ENCODE results near the gene MYH16. TPM values are rescaled to one million over a fixed set of nuclear protein-coding genes. Genes with fewer than 3 reads are reported as not detected.

The MYH16 gene
- total and polyA plus RNA-seq, 2 experiments from 2014 or later, result not detected

DNA sequence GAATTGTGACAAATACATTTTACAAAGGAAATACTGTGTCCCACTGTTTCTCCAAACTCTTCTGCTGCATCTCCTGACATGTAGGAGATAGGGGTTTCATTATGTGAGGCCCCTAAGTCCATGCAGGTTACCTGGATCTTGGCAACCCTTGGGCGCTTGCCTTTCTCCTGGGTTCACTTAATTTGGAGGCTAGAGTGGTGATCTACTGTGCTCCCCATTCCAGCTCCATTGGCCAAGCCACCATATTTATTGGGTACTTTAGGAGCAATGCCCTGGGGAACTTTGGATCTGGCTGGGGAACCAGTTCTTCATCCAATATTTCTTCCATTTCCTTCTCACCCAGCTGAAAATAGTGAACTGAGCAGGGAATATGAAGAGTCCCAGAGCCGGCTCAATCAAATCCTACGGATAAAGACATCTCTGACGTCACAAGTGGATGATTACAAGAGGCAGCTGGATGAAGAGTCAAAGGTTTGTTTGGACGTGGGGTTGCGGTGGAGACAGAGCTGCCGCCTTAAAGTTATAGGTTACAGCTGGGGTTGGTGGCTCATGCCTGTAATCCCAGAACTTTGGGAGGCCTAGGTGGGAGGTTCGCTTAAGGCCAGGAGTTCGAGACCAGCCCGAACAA is 18.5 kb downstream of the MYH16 start:
- no peak for DNase-seq
- Histone ChIP-seq H3K36me3 (ENCODE audit: low read depth) (no peaks in the 10 kb centered on the region), H3K9me2 (ENCODE audit: insufficient read depth) (no peaks in the 10 kb centered on the region), H3K4me1 (ENCODE audit: insufficient read depth) (no peaks in the 10 kb centered on the region), H3K4me3 (no peak overlapping the region), H3F3A (ENCODE audit: insufficient read depth) (no peaks in the 10 kb centered on the region), H4K20me1 (ENCODE audit: insufficient read depth) (no peaks in the 10 kb centered on the region), H3K9ac (no peak overlapping the region), H3K27ac (no peak overlapping the region), H3K9me3 (ENCODE audit: low read depth) (no peaks in the 10 kb centered on the region), H3K4me2 (ENCODE audit: unreplicated experiment) (no peak overlapping the region), H3K27me3 (replicated peaks; ENCODE audit: insufficient read depth) (no peaks in the 10 kb centered on the region), H2AFZ (no peak overlapping the region), H3K79me2 (ENCODE audit: insufficient read depth) (no peaks in the 10 kb centered on the region)
- 86 to 87% methylated on average over 10 of the region's 10 CpGs for WGBS, 2 experiments (ENCODE audit: low coverage in 1 of 2, low lambda C conversion rate in 2 of 2, missing lambda C conversion rate in 2 of 2)
- TF ChIP-seq EZH2 (IDR thresholded peaks at IDR 0.05; ENCODE audit: insufficient read depth, poor library complexity, severe bottlenecking) (no peak), EZH2phosphoT487 (IDR thresholded peaks at IDR 0.05; ENCODE audit: insufficient read depth, low read depth) (no peak)
- in situ Hi-C loops (cut with MboI), result no loop called here

DNA sequence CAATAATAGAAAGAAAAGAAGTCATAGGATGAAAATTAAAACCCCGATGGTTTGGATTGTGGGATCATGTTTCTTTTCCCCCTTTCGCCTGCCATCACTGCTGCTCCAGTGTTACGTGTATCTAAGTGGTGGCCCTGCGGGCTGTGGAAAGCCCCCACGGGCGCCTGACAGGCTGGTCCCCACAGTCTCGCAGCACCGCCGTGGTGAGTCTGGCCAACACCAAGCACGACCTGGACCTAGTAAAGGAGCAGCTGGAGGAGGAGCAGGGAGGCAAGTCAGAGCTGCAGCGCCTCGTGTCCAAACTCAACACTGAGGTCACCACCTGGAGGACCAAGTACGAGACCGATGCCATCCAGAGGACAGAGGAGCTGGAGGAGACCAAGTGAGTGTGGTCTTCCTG is 19.5 kb downstream of the MYH16 start:
- in situ Hi-C loops (cut with MboI), result no loop called here
- no peaks in the 10 kb centered on the region for H4K20me1 ChIP-seq (ENCODE audit: insufficient read depth)
- no peak for TF ChIP-seq EZH2 (IDR thresholded peaks at IDR 0.05; ENCODE audit: insufficient read depth, poor library complexity, severe bottlenecking)
- no peak for TF ChIP-seq EZH2phosphoT487 (IDR thresholded peaks at IDR 0.05; ENCODE audit: insufficient read depth, low read depth)
- no peaks in the 10 kb centered on the region for H3K79me2 ChIP-seq (ENCODE audit: insufficient read depth)
- DNase-seq, result no peak
- no peak overlapping the region for H3K4me3 ChIP-seq
- no peaks in the 10 kb centered on the region for H3K36me3 ChIP-seq (ENCODE audit: low read depth)
- no peak overlapping the region for H3K4me2 ChIP-seq (ENCODE audit: unreplicated experiment)
- no peaks in the 10 kb centered on the region for H3F3A ChIP-seq (ENCODE audit: insufficient read depth)
- H3K4me1 ChIP-seq (ENCODE audit: insufficient read depth), result no peaks in the 10 kb centered on the region
- H3K27ac ChIP-seq, result no peak overlapping the region
- H3K27me3 ChIP-seq (replicated peaks; ENCODE audit: insufficient read depth), result no peaks in the 10 kb centered on the region
- H2AFZ ChIP-seq, result no peak overlapping the region
- no peak overlapping the region for H3K9ac ChIP-seq
- WGBS, 2 experiments (ENCODE audit: low coverage in 1 of 2, low lambda C conversion rate in 2 of 2, missing lambda C conversion rate in 2 of 2), result 84 to 87% methylated on average over 14 of the region's 14 CpGs
- no peaks in the 10 kb centered on the region for H3K9me3 ChIP-seq (ENCODE audit: low read depth)
- no peaks in the 10 kb centered on the region for H3K9me2 ChIP-seq (ENCODE audit: insufficient read depth)

DNA sequence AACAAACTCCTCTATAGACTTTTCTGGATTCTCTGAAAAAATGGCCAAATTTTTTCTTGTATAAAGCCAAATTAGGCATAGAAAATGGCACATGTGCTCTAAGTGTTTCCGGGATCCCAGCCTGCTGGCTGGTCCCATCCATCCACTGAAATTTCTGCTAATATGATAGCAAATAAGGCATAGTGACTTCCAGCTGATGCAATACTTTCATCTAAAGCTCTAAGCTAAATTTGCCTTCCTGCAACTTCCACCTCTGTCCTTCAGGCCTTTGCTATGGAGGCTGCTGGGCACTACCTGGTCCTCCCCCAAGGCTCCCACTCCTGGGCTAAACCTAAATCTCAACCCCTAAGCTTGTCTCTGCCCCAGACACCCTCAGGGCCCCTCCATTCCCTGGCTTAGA is 20.5 kb downstream of the MYH16 start:
- Histone ChIP-seq H3F3A (ENCODE audit: insufficient read depth) (no peaks in the 10 kb centered on the region), H3K4me2 (ENCODE audit: unreplicated experiment) (no peak overlapping the region), H3K4me3 (no peak overlapping the region), H2AFZ (no peak overlapping the region), H3K36me3 (ENCODE audit: low read depth) (no peaks in the 10 kb centered on the region), H3K9me2 (ENCODE audit: insufficient read depth) (no peaks in the 10 kb centered on the region), H3K27me3 (replicated peaks; ENCODE audit: insufficient read depth) (no peaks in the 10 kb centered on the region), H3K9me3 (ENCODE audit: low read depth) (no peaks in the 10 kb centered on the region), H3K4me1 (ENCODE audit: insufficient read depth) (no peaks in the 10 kb centered on the region), H4K20me1 (ENCODE audit: insufficient read depth) (no peaks in the 10 kb centered on the region), H3K79me2 (ENCODE audit: insufficient read depth) (no peaks in the 10 kb centered on the region), H3K9ac (no peak overlapping the region), H3K27ac (no peak overlapping the region)
- WGBS, 2 experiments (ENCODE audit: low coverage in 1 of 2, low lambda C conversion rate in 2 of 2, missing lambda C conversion rate in 2 of 2), result 95 to 97% methylated on average over 1 of the region's 1 CpG
- DNase-seq, result no peak
- in situ Hi-C loops (cut with MboI), result no loop called here
- TF ChIP-seq EZH2 (IDR thresholded peaks at IDR 0.05; ENCODE audit: insufficient read depth, poor library complexity, severe bottlenecking) (no peak), EZH2phosphoT487 (IDR thresholded peaks at IDR 0.05; ENCODE audit: insufficient read depth, low read depth) (no peak)

DNA sequence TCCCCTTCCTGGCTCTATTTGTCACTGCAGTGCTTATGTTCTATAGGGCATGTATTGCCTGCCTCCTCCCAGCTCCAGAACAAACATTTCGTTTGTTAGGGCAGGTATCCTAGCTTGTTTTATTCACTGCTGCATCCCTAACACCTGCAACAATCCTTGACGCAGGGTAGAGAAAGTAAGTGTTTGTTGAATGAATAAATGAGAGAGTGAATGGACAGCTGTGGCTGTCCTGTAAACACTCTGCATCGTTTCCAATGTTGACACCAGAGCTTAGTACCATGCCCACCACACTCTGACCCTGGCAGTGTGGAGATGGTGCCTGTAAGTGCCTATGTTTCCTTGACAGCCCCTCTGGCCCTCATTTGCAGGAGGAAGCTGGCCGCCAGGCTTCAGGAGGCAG is 21.0 kb downstream of the MYH16 start:
- no peak overlapping the region for H2AFZ ChIP-seq
- no peaks in the 10 kb centered on the region for H3K79me2 ChIP-seq (ENCODE audit: insufficient read depth)
- in situ Hi-C loops (cut with MboI), result no loop called here
- H3K9me3 ChIP-seq (ENCODE audit: low read depth), result no peaks in the 10 kb centered on the region
- H3K9me2 ChIP-seq (ENCODE audit: insufficient read depth), result no peaks in the 10 kb centered on the region
- no peaks in the 10 kb centered on the region for H3K36me3 ChIP-seq (ENCODE audit: low read depth)
- TF ChIP-seq EZH2 (IDR thresholded peaks at IDR 0.05; ENCODE audit: insufficient read depth, poor library complexity, severe bottlenecking) (no peak), EZH2phosphoT487 (IDR thresholded peaks at IDR 0.05; ENCODE audit: insufficient read depth, low read depth) (no peak)
- no peak overlapping the region for H3K4me2 ChIP-seq (ENCODE audit: unreplicated experiment)
- H3K9ac ChIP-seq, result no peak overlapping the region
- H3K4me3 ChIP-seq, result no peak overlapping the region
- H4K20me1 ChIP-seq (ENCODE audit: insufficient read depth), result no peaks in the 10 kb centered on the region
- no peaks in the 10 kb centered on the region for H3F3A ChIP-seq (ENCODE audit: insufficient read depth)
- 80 to 85% methylated on average over 4 of the region's 4 CpGs for WGBS, 2 experiments (ENCODE audit: low coverage in 1 of 2, low lambda C conversion rate in 2 of 2, missing lambda C conversion rate in 2 of 2)
- no peaks in the 10 kb centered on the region for H3K27me3 ChIP-seq (replicated peaks; ENCODE audit: insufficient read depth)
- H3K4me1 ChIP-seq (ENCODE audit: insufficient read depth), result no peaks in the 10 kb centered on the region
- no peak for DNase-seq
- no peak overlapping the region for H3K27ac ChIP-seq

DNA sequence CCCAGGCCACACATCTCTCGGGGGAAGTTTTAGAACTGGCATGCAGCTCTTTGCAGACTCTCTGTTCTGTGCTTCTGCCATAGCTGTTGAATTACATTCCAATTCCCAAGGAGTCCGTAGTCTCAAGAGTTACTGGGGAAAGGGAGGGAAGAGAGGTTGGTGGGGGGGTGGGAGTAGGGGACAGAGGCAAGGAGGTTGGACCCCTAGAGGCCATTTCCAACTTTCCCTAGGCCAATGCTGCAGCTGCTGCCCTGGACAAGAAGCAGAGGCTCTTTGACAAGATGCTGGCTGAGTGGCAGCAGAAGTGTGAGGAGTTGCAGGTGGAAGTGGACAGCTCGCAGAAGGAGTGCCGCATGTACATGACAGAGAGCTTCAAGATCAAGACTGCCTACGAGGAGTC is 23.8 kb downstream of the MYH16 start:
- in situ Hi-C loops (cut with MboI), result no loop called here
- no peaks in the 10 kb centered on the region for H4K20me1 ChIP-seq (ENCODE audit: insufficient read depth)
- H3K36me3 ChIP-seq (ENCODE audit: low read depth), result no peaks in the 10 kb centered on the region
- H3K4me3 ChIP-seq, result no peak overlapping the region
- H3K27me3 ChIP-seq (replicated peaks; ENCODE audit: insufficient read depth), result no peaks in the 10 kb centered on the region
- no peak overlapping the region for H3K27ac ChIP-seq
- no peak for TF ChIP-seq EZH2 (IDR thresholded peaks at IDR 0.05; ENCODE audit: insufficient read depth, poor library complexity, severe bottlenecking)
- no peak for TF ChIP-seq EZH2phosphoT487 (IDR thresholded peaks at IDR 0.05; ENCODE audit: insufficient read depth, low read depth)
- no peaks in the 10 kb centered on the region for H3K9me3 ChIP-seq (ENCODE audit: low read depth)
- no peaks in the 10 kb centered on the region for H3K79me2 ChIP-seq (ENCODE audit: insufficient read depth)
- WGBS, 2 experiments (ENCODE audit: low coverage in 1 of 2, low lambda C conversion rate in 2 of 2, missing lambda C conversion rate in 2 of 2), result 87 to 94% methylated on average over 4 to 5 of the region's 5 CpGs
- no peaks in the 10 kb centered on the region for H3F3A ChIP-seq (ENCODE audit: insufficient read depth)
- H3K9me2 ChIP-seq (ENCODE audit: insufficient read depth), result no peaks in the 10 kb centered on the region
- no peak overlapping the region for H2AFZ ChIP-seq
- H3K4me1 ChIP-seq (ENCODE audit: insufficient read depth), result no peaks in the 10 kb centered on the region
- no peak overlapping the region for H3K4me2 ChIP-seq (ENCODE audit: unreplicated experiment)
- DNase-seq, result no peak
- no peak overlapping the region for H3K9ac ChIP-seq

All from GM23248 (cell line).